OCI-LY7 (cell line): Measurements from ENCODE around the gene TGFBR1.

Source experiments
- EZH2phosphoT487 ChIP-seq: fragments of 200-600 bp; sonication (generic); IDR thresholded peaks from 2 replicates; pipeline ENCODE4 v1.6.1; 2018; ENCODE audit warnings: low read depth, borderline replicate concordance, mild to moderate bottlenecking, mixed run types, antibody characterized with exemption, low read length, moderate library complexity, mixed read lengths
- TF ChIP-seq, protein P1 (sequence below): fragments of 200-600 bp; sonication (generic); conservative IDR thresholded peaks from 2 replicates; pipeline ENCODE4 v1.5.1; 2014; ENCODE audit warnings: mild to moderate bottlenecking, antibody characterized with exemption, low read length, moderate library complexity, mixed read lengths

DNA sequence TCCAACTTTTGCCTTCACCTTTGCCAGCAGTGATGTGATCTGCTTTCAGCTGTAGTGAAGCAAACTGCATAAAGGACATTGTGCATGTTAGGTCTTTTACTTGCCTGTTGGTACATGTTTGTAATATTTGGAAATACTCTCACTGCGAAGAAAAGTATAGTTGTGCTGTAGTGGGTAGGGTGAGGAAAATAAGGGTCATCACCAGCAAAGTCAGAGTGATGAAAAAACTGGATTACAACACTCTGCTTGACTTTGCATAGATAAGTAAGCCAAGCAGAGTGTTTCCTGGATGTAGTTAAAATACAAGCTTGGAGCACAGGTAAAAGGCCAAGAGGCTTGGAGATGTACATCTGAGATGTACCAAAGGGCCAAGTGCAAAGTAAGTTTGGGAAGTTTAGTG, 16.7 kb downstream of the TGFBR1 start:
- TF ChIP-seq, protein P1, sequence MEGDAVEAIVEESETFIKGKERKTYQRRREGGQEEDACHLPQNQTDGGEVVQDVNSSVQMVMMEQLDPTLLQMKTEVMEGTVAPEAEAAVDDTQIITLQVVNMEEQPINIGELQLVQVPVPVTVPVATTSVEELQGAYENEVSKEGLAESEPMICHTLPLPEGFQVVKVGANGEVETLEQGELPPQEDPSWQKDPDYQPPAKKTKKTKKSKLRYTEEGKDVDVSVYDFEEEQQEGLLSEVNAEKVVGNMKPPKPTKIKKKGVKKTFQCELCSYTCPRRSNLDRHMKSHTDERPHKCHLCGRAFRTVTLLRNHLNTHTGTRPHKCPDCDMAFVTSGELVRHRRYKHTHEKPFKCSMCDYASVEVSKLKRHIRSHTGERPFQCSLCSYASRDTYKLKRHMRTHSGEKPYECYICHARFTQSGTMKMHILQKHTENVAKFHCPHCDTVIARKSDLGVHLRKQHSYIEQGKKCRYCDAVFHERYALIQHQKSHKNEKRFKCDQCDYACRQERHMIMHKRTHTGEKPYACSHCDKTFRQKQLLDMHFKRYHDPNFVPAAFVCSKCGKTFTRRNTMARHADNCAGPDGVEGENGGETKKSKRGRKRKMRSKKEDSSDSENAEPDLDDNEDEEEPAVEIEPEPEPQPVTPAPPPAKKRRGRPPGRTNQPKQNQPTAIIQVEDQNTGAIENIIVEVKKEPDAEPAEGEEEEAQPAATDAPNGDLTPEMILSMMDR, result no peak
- no peak for TF ChIP-seq EZH2phosphoT487
